Activated CD4-positive, alpha-beta T cell treated with anti-CD3 and anti-CD28 coated beads for 36 hours (primary cell): Measurements from ENCODE around the gene DIP2C. TPM values are rescaled to one million over a fixed set of nuclear protein-coding genes. Genes with fewer than 3 reads are reported as not detected.

ENCODE experiments used
- ATAC-seq: fragments of 200-7000 bp; cut with Tn5 transposase; one replicate; pipeline ENCODE4 v1.10.0; 2021; ENCODE audit warnings: mild to moderate bottlenecking, moderate library complexity
- CTCF ChIA-PET: fragments of 350-600 bp; sonication (Branson Sonifier 250); formaldehyde crosslinking; loops from one replicate; lab custom pipeline; 2021; ENCODE audit warnings: antibody characterized with exemption; lab: Charles Lee
- POLR2A ChIA-PET: fragments of 350-600 bp; sonication (Branson Sonifier 250); formaldehyde crosslinking; loops from one replicate; lab custom pipeline; 2021; ENCODE audit warnings: antibody characterized with exemption, inconsistent platforms; lab: Charles Lee
- DNase-seq: peaks from one replicate; pipeline ENCODE4 v3.0.0-alpha.2; 2020
- H3K27ac Mint-ChIP-seq: one replicate; pipeline ENCODE4 v1.8.0; 2021; ENCODE audit warnings: mixed read lengths
- H3K27me3 Mint-ChIP-seq: one replicate; pipeline ENCODE4 v1.8.0; 2021; ENCODE audit warnings: mixed read lengths
- H3K36me3 Mint-ChIP-seq: one replicate; pipeline ENCODE4 v1.8.0; 2021; ENCODE audit warnings: low read depth, mixed read lengths
- H3K4me1 Mint-ChIP-seq: one replicate; pipeline ENCODE4 v1.8.0; 2021; ENCODE audit warnings: mixed read lengths
- H3K4me3 Mint-ChIP-seq: one replicate; pipeline ENCODE4 v1.8.0; 2021; ENCODE audit warnings: mild to moderate bottlenecking, moderate library complexity, mixed read lengths
- H3K9me3 Mint-ChIP-seq: one replicate; pipeline ENCODE4 v1.8.0; 2021; ENCODE audit warnings: low read depth, mixed read lengths
- intact Hi-C, 2 experiments: fragments of 100-400 bp; cut with DNase I in 1 of 2; cut with micrococcal nuclease in 1 of 2; formaldehyde crosslinking; loops; one replicate each; pipeline versions ENCODE4 v1.14.2 to v1.15.1; 2022 to 2024; cut with DNase I, micrococcal nuclease
- total RNA-seq, 2 experiments: library from RNA; stranded (reverse); gene quantifications; one replicate each; pipeline ENCODE4 v1.2.3, GENCODE V29; 2021

DIP2C gene
- total RNA-seq, 2 experiments from 2014 or later = 0.76 to 0.94 TPM

- H3K36me3 Mint-ChIP-seq = no peaks in the 10 kb centered on the region
- CTCF ChIA-PET = interaction anchor here (0.5 kb wide), 1 partner anchor 180 kb away, joined by 4 read pairs; no protein-coding TSS in a partner anchor
- H3K27ac Mint-ChIP-seq = no peak overlapping the region
- H3K4me1 Mint-ChIP-seq = no peaks in the 10 kb centered on the region
- POLR2A ChIA-PET = no interaction called here
- peaks cover 7% of the 10 kb centered on the region for H3K27me3 Mint-ChIP-seq
- intact Hi-C loops = no loop called here
- no peaks in the 10 kb centered on the region for H3K9me3 Mint-ChIP-seq
- DNase-seq (no peak), ATAC-seq (no peak)
- H3K4me3 Mint-ChIP-seq = no peak overlapping the region
These were observed 167.9 kb downstream of the DIP2C start for GRCh38 chr10:521261-522250.

GRCh38 chr10:520402-520787 is 169.1 kb downstream of the DIP2C start:
- peaks cover 6% of the 10 kb centered on the region for H3K27me3 Mint-ChIP-seq
- ChIA-PET CTCF (no interaction called here), POLR2A (no interaction called here)
- H3K4me1 Mint-ChIP-seq = no peaks in the 10 kb centered on the region
- no peak overlapping the region for H3K4me3 Mint-ChIP-seq
- no peak overlapping the region for H3K27ac Mint-ChIP-seq
- no peaks in the 10 kb centered on the region for H3K9me3 Mint-ChIP-seq
- no peak for ATAC-seq
- no peak for DNase-seq
- H3K36me3 Mint-ChIP-seq = no peaks in the 10 kb centered on the region
- intact Hi-C loops = no loop called here

- ChIA-PET POLR2A (no interaction called here), CTCF (no interaction called here)
- Mint-ChIP-seq H3K27ac (no peak overlapping the region), H3K36me3 (no peaks in the 10 kb centered on the region), H3K9me3 (no peaks in the 10 kb centered on the region), H3K27me3 (peaks cover 5% of the 10 kb centered on the region), H3K4me3 (no peak overlapping the region), H3K4me1 (no peaks in the 10 kb centered on the region)
- intact Hi-C loops = no loop called here
- DNase-seq = no peak
- no peak for ATAC-seq
These were observed 169.6 kb downstream of the DIP2C start for GRCh38 chr10:519716-520401.

- CTCF ChIA-PET = no interaction called here
- peaks cover 5% of the 10 kb centered on the region for H3K27me3 Mint-ChIP-seq
- no peaks in the 10 kb centered on the region for H3K36me3 Mint-ChIP-seq
- no peak overlapping the region for H3K4me3 Mint-ChIP-seq
- ATAC-seq (no peak), DNase-seq (no peak)
- H3K27ac Mint-ChIP-seq = no peak overlapping the region
- no peaks in the 10 kb centered on the region for H3K9me3 Mint-ChIP-seq
- POLR2A ChIA-PET = no interaction called here
- H3K4me1 Mint-ChIP-seq = no peaks in the 10 kb centered on the region
- intact Hi-C loops = no loop called here
These were observed 170.3 kb downstream of the DIP2C start for GRCh38 chr10:519055-519715.

GRCh38 chr10:517872-518475 is 171.5 kb downstream of the DIP2C start:
- H3K27ac Mint-ChIP-seq = no peak overlapping the region
- ATAC-seq = no peak
- no peak for DNase-seq
- POLR2A ChIA-PET = no interaction called here
- peaks cover 5% of the 10 kb centered on the region for H3K27me3 Mint-ChIP-seq
- peaks cover 4% of the 10 kb centered on the region for H3K4me1 Mint-ChIP-seq
- H3K9me3 Mint-ChIP-seq = no peaks in the 10 kb centered on the region
- no peaks in the 10 kb centered on the region for H3K36me3 Mint-ChIP-seq
- CTCF ChIA-PET = no interaction called here
- no peak overlapping the region for H3K4me3 Mint-ChIP-seq
- intact Hi-C loops = no loop called here

- no peaks in the 10 kb centered on the region for H3K9me3 Mint-ChIP-seq
- H3K36me3 Mint-ChIP-seq = no peaks in the 10 kb centered on the region
- no peak overlapping the region for H3K27ac Mint-ChIP-seq
- CTCF ChIA-PET = interaction anchor here (0.5 kb wide), 1 partner anchor 13 kb away, joined by 3 read pairs; no protein-coding TSS in a partner anchor
- H3K4me1 Mint-ChIP-seq = peaks cover 4% of the 10 kb centered on the region
- POLR2A ChIA-PET = no interaction called here
- ATAC-seq (no peak), DNase-seq (no peak)
- no peak overlapping the region for H3K4me3 Mint-ChIP-seq
- intact Hi-C loops = no loop called here
- no peaks in the 10 kb centered on the region for H3K27me3 Mint-ChIP-seq
These were observed 172.1 kb downstream of the DIP2C start for GRCh38 chr10:517241-517830.

GRCh38 chr10:516764-517163 is 172.7 kb downstream of the DIP2C start:
- CTCF ChIA-PET = interaction anchor here (0.5 kb wide), 1 partner anchor 13 kb away, joined by 3 read pairs; no protein-coding TSS in a partner anchor
- POLR2A ChIA-PET = no interaction called here
- no peaks in the 10 kb centered on the region for H3K27me3 Mint-ChIP-seq
- no peaks in the 10 kb centered on the region for H3K36me3 Mint-ChIP-seq
- DNase-seq (no peak), ATAC-seq (no peak)
- H3K4me1 Mint-ChIP-seq = peaks cover 4% of the 10 kb centered on the region
- no peaks in the 10 kb centered on the region for H3K9me3 Mint-ChIP-seq
- intact Hi-C loops = no loop called here
- H3K4me3 Mint-ChIP-seq = no peak overlapping the region
- H3K27ac Mint-ChIP-seq = no peak overlapping the region

GRCh38 chr10:515674-516073 is 173.8 kb downstream of the DIP2C start:
- ATAC-seq = no peak
- Mint-ChIP-seq H3K9me3 (no peaks in the 10 kb centered on the region), H3K4me3 (no peak overlapping the region), H3K36me3 (no peaks in the 10 kb centered on the region), H3K4me1 (peaks cover 10% of the 10 kb centered on the region), H3K27ac (no peak overlapping the region), H3K27me3 (no peaks in the 10 kb centered on the region)
- DNase-seq = no peak
- ChIA-PET CTCF (interaction anchor here (1.3 kb wide), 1 partner anchor 15 kb away, joined by 3 read pairs; no protein-coding TSS in a partner anchor), POLR2A (no interaction called here)
- intact Hi-C loops = no loop called here

- CTCF ChIA-PET = interaction anchor here (1.3 kb wide), 1 partner anchor 274 kb away, joined by 3 read pairs; no protein-coding TSS in a partner anchor
- peaks cover 13% of the 10 kb centered on the region for H3K4me1 Mint-ChIP-seq
- POLR2A ChIA-PET = no interaction called here
- no peaks in the 10 kb centered on the region for H3K36me3 Mint-ChIP-seq
- H3K27ac Mint-ChIP-seq = no peak overlapping the region
- no peak overlapping the region for H3K4me3 Mint-ChIP-seq
- DNase-seq = no peak
- no peaks in the 10 kb centered on the region for H3K9me3 Mint-ChIP-seq
- H3K27me3 Mint-ChIP-seq = no peaks in the 10 kb centered on the region
- no peak for ATAC-seq
- intact Hi-C loops = loop anchor here in 1 of 2 experiments (5.0 kb wide), 1 partner anchor 268 kb away; no protein-coding TSS in a partner anchor
These were observed 175.3 kb downstream of the DIP2C start for GRCh38 chr10:514137-514671.

- DNase-seq (no peak), ATAC-seq (no peak)
- H3K27me3 Mint-ChIP-seq = no peaks in the 10 kb centered on the region
- no peaks in the 10 kb centered on the region for H3K9me3 Mint-ChIP-seq
- POLR2A ChIA-PET = no interaction called here
- CTCF ChIA-PET = interaction anchor here (0.9 to 1.7 kb wide), 5 partner anchors 11 to 297 kb away, joined by 3 to 7 read pairs (median 4); no protein-coding TSS in a partner anchor
- intact Hi-C loops = loop anchor here in 1 of 2 experiments (5.0 kb wide), 1 partner anchor 269 kb away; no protein-coding TSS in a partner anchor
- no peak overlapping the region for H3K27ac Mint-ChIP-seq
- no peak overlapping the region for H3K4me3 Mint-ChIP-seq
- no peaks in the 10 kb centered on the region for H3K36me3 Mint-ChIP-seq
- peaks cover 13% of the 10 kb centered on the region for H3K4me1 Mint-ChIP-seq
These were observed 176.1 kb downstream of the DIP2C start for GRCh38 chr10:513393-513792.
